PFSK-1 (cell line): ENCODE results near the gene SYMPK.

Experiments used
- FOXP2 ChIP-seq: optimal IDR thresholded peaks from 2 replicates; pipeline ENCODE3; 2011; ENCODE audit warnings: borderline replicate concordance, control low read depth, inconsistent platforms; ENCODE audit not compliant: insufficient read depth; ENCODE audit errors: extremely low read length, extremely low read depth
- POLR2AphosphoS5 ChIP-seq: IDR thresholded peaks from 2 replicates; pipeline ENCODE4 v1.6.1; 2012; ENCODE audit warnings: low read depth, mild to moderate bottlenecking, control low read depth, low read length, moderate library complexity
- SIN3A ChIP-seq: IDR thresholded peaks from 2 replicates; pipeline ENCODE4 v1.6.1; 2012; ENCODE audit warnings: mild to moderate bottlenecking, low read length, moderate library complexity, borderline replicate concordance; ENCODE audit not compliant: insufficient read depth
- TAF1 ChIP-seq: IDR thresholded peaks from 2 replicates; pipeline ENCODE4 v1.6.1; 2012; ENCODE audit warnings: low read length, control low read depth, borderline replicate concordance; ENCODE audit not compliant: insufficient read depth
- TF ChIP-seq, protein P1 (sequence below), 2 experiments: IDR thresholded peaks; 2 replicates each; pipeline versions ENCODE4 v1.6.1 to v1.8.0; 2011 to 2012; ENCODE audit warnings: low read depth in 2 of 2, low read length in 2 of 2, control low read depth in 1 of 2, inconsistent platforms in 1 of 2, mild to moderate bottlenecking in 1 of 2, moderate library complexity in 1 of 2; ENCODE audit not compliant: insufficient read depth in 1 of 2

DNA sequence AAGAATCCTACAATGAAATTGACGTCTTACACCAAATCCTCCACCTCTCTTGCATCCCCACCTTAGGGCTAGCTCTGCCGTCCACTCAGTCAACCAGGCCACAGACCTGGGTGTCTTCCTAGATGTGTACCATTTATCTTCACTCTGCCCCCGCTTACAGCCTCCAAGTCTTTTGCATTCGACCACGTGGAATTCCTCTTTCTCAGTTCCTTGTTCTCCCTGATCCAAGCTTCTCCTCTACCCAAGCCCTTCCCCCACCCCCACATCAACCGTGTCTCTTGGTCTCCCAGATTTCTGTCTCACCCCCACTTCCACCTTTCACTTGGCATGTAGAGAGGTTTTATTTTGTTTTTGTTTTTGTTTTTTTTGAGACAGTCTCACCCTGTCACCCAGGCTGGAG, 69.1 kb downstream of the SYMPK start:
- TF ChIP-seq POLR2AphosphoS5 (no peak), SIN3A (no peak), TAF1 (no peak), FOXP2 (no peak)
- TF ChIP-seq, protein P1, sequence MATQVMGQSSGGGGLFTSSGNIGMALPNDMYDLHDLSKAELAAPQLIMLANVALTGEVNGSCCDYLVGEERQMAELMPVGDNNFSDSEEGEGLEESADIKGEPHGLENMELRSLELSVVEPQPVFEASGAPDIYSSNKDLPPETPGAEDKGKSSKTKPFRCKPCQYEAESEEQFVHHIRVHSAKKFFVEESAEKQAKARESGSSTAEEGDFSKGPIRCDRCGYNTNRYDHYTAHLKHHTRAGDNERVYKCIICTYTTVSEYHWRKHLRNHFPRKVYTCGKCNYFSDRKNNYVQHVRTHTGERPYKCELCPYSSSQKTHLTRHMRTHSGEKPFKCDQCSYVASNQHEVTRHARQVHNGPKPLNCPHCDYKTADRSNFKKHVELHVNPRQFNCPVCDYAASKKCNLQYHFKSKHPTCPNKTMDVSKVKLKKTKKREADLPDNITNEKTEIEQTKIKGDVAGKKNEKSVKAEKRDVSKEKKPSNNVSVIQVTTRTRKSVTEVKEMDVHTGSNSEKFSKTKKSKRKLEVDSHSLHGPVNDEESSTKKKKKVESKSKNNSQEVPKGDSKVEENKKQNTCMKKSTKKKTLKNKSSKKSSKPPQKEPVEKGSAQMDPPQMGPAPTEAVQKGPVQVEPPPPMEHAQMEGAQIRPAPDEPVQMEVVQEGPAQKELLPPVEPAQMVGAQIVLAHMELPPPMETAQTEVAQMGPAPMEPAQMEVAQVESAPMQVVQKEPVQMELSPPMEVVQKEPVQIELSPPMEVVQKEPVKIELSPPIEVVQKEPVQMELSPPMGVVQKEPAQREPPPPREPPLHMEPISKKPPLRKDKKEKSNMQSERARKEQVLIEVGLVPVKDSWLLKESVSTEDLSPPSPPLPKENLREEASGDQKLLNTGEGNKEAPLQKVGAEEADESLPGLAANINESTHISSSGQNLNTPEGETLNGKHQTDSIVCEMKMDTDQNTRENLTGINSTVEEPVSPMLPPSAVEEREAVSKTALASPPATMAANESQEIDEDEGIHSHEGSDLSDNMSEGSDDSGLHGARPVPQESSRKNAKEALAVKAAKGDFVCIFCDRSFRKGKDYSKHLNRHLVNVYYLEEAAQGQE (IDR thresholded peaks at IDR 0.05; ENCODE audit: insufficient read depth in 1 of 2, low read depth in 2 of 2, low read length in 2 of 2), result no peak
